Measurements from ENCODE around the gene ANKRD11. TPM values are rescaled to one million over a fixed set of nuclear protein-coding genes. Genes with fewer than 3 reads are reported as not detected.
"Not testable (repeated sequence)": the region's sequence is repeated elsewhere in the genome, so short reads cannot be mapped to it uniquely, and the experiment has no call there.

ANKRD11 gene
- total and polyA plus RNA-seq, 9 donors: 52.1 to 188 (median 109) TPM

DNA sequence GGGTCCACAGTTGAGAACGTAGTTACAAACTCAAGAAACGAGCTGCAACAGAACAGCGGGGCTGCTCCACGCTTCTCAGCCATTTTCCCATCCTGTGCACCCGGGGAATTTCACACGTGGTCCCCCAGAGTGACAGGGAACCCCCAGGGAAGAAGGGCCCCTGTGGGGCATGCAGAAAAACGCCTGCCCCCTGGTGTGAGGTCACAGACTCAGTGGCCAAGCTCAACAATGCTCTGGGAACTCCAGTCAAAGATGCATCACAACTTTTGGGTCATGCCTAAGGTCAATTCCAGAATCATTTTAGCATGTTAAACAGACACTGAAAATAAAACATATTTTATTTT is 157.5 kb downstream of the ANKRD11 start:
- peak in 1 of 5 donors; percentile 24 for DNase-seq
- intact Hi-C loops (cut with DNase I): loop anchor here in 3 of 4 donors (5.0 to 10.0 kb wide), 2 partner anchors 174 to 222 kb away; partner anchors contain the start of gene SPG7 (in 3 of the 3)

DNA sequence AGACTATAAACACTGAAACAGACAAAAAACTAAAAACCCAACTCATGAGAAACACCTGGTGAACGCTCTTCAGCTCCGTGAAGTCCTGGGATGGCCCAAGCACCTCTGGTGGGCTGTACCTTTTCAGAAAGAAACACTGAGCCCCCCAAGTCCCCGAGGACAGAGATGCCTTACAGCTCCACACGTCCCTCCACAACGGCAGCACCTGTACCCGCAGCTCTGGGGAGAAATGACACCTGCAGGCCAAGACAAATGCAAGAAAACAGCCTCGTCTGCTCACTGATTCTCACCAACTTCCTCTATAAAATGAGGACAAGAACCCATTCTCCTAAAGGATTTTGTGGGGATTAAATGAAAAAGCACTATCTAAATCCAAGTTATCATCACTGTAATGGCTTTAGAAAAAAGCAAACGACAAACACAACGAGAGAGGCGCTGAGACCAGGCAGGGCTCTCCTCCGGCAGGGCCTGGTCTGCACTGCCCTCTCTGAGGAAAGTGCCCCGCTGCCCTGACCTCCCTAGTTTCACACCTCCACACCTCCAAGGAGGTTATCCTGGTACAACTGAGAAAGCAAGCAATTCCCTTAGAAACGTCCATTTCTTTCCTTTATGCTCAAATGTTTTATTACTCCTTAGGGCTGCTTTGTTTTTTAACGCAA is 158.0 kb downstream of the ANKRD11 start:
- TF ChIP-seq, protein P1, sequence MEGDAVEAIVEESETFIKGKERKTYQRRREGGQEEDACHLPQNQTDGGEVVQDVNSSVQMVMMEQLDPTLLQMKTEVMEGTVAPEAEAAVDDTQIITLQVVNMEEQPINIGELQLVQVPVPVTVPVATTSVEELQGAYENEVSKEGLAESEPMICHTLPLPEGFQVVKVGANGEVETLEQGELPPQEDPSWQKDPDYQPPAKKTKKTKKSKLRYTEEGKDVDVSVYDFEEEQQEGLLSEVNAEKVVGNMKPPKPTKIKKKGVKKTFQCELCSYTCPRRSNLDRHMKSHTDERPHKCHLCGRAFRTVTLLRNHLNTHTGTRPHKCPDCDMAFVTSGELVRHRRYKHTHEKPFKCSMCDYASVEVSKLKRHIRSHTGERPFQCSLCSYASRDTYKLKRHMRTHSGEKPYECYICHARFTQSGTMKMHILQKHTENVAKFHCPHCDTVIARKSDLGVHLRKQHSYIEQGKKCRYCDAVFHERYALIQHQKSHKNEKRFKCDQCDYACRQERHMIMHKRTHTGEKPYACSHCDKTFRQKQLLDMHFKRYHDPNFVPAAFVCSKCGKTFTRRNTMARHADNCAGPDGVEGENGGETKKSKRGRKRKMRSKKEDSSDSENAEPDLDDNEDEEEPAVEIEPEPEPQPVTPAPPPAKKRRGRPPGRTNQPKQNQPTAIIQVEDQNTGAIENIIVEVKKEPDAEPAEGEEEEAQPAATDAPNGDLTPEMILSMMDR (IDR thresholded peaks at IDR 0.05): no peak
- intact Hi-C loops (cut with DNase I): loop anchor here in 3 of 4 donors (5.0 to 10.0 kb wide), 2 partner anchors 175 to 222 kb away; partner anchors contain the start of gene SPG7 (in 3 of the 3)
- peak overlapping the region in 1 of 2 donors; percentile 18 for H3K27ac ChIP-seq
- H3K9me3 ChIP-seq: no peaks in the 10 kb centered on the region
- WGBS, 3 donors: 55 to 68% (median 60%) methylated on average over 14 of the region's 14 CpGs
- no peaks in the 10 kb centered on the region for H3K27me3 ChIP-seq
- no peak overlapping the region for H3K4me3 ChIP-seq
- DNase-seq: peak in 1 of 5 donors; percentile 21
- no peaks in the 10 kb centered on the region for H3K36me3 ChIP-seq
- H3K4me1 ChIP-seq (ENCODE audit: insufficient read depth): peaks cover 23% of the 10 kb centered on the region

More for the DNA sequence above, 157.5 kb downstream of the ANKRD11 start:
- Histone ChIP-seq H3K4me1 (ENCODE audit: insufficient read depth) (peaks cover 23% of the 10 kb centered on the region), H3K9me3 (no peaks in the 10 kb centered on the region), H3K4me3 (no peak overlapping the region), H3K27me3 (no peaks in the 10 kb centered on the region), H3K27ac (no peak overlapping the region), H3K36me3 (no peaks in the 10 kb centered on the region)
- TF ChIP-seq POLR2A (IDR thresholded peaks at IDR 0.05): no peak
- TF ChIP-seq, protein P1 (IDR thresholded peaks at IDR 0.05): no peak
- no peak for TF ChIP-seq EP300 (IDR thresholded peaks at IDR 0.05)
- 55 to 60% (median 57%) methylated on average over 7 of the region's 7 CpGs for WGBS, 3 donors

DNA sequence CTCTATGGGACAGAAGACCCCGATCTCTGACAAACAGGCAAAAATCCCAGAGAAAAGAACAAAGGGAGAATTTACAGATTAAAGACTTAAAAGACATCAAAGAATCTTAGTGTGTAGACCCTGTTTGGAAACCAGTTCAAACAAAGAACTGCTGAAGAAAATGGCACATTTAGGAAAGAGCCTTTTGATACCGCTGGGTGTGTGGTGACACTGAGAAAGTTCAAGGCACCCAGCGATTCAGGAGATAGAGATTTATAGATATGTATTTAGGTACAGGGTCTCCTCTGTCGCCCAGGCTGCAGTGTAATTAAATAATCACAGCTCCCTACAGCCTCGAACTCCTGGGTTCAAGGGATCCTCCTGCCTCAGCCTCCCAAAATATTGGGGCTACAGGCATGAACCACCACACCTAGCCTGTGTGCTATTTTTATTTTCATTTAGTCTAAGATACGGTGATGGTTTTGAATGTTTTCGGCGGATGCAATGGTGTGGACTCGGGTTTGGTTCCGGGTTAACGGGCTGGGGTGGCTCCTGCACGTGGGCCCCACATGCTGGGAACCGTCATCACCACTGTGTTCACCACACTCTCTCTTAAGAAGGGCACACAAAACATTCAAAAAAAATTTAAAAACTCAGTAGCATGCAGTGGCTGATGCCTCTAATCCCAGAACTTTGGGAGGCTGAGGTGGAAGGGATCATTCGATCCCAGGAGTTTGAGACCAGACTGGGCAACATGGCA is 158.8 kb downstream of the ANKRD11 start:
- Histone ChIP-seq H3K4me1 (ENCODE audit: insufficient read depth) (peaks cover 27% of the 10 kb centered on the region), H3K36me3 (no peaks in the 10 kb centered on the region), H3K4me3 (no peak overlapping the region)

GRCh38 chr16:89330177-89330856 is 160.0 kb downstream of the ANKRD11 start:
- Histone ChIP-seq H3K27ac (no peak overlapping the region), H3K27me3 (no peaks in the 10 kb centered on the region), H3K4me1 (ENCODE audit: insufficient read depth) (peaks cover 32% of the 10 kb centered on the region), H3K9me3 (no peaks in the 10 kb centered on the region), H3K36me3 (no peaks in the 10 kb centered on the region), H3K4me3 (no peak overlapping the region)
- WGBS, 3 donors: 24 to 41% (median 26%) methylated on average over 24 to 25 of the region's 25 CpGs
- peak in 2 of 5 donors; percentile 43 to 48 for DNase-seq
- no peak for TF ChIP-seq EP300 (IDR thresholded peaks at IDR 0.05)
- TF ChIP-seq POLR2A (IDR thresholded peaks at IDR 0.05): no peak
- intact Hi-C loops (cut with DNase I): loop anchor here in 3 of 4 donors (5.0 to 10.0 kb wide), 2 partner anchors 177 to 224 kb away; partner anchors contain the start of gene SPG7 (in 3 of the 3)

More for the DNA sequence above, 158.8 kb downstream of the ANKRD11 start:
- intact Hi-C loops (cut with DNase I): loop anchor here in 3 of 4 donors (5.0 to 10.0 kb wide), 2 partner anchors 176 to 223 kb away; partner anchors contain the start of gene SPG7 (in 3 of the 3)
- Histone ChIP-seq H3K27ac (no peak overlapping the region), H3K9me3 (no peaks in the 10 kb centered on the region), H3K27me3 (no peaks in the 10 kb centered on the region)
- 86 to 93% (median 88%) methylated on average over 14 of the region's 14 CpGs for whole genome bisulfite sequencing, 3 donors
- TF ChIP-seq, protein P1 (IDR thresholded peaks at IDR 0.05): no peak
- TF ChIP-seq POLR2A (IDR thresholded peaks at IDR 0.05): no peak
- no peak for TF ChIP-seq EP300 (IDR thresholded peaks at IDR 0.05)
- DNase-seq: peak in 2 of 5 donors; percentile 15 to 16

DNA sequence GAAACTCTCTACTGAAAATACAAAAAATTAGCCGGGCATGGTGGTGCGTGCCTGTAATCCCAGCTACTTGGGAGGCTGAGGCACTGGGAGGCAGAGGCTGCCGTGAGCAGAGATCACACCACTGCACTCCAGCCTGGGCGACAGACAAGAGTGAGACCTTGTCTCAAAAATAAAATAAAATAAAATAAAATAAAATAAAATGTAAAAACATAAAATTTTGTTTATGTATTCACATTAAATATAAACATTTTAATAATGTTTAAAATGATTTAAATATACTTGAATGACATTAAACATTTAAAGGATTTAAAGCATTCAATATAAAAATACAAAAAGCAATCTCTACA is 160.6 kb downstream of the ANKRD11 start:
- WGBS, 3 donors: 93 to 97% (median 94%) methylated on average over 4 of the region's 4 CpGs
- H3K9me3 ChIP-seq, H3K36me3 ChIP-seq, H3K27me3 ChIP-seq, H3K27ac ChIP-seq, H3K4me3 ChIP-seq, DNase-seq: not testable (repeated sequence)
- H3K4me1 ChIP-seq (ENCODE audit: insufficient read depth): peaks cover 31% of the 10 kb centered on the region
- intact Hi-C loops (cut with DNase I): loop anchor here in 3 of 4 donors (5.0 to 10.0 kb wide), 2 partner anchors 177 to 225 kb away; partner anchors contain the start of gene SPG7 (in 3 of the 3)

DNA sequence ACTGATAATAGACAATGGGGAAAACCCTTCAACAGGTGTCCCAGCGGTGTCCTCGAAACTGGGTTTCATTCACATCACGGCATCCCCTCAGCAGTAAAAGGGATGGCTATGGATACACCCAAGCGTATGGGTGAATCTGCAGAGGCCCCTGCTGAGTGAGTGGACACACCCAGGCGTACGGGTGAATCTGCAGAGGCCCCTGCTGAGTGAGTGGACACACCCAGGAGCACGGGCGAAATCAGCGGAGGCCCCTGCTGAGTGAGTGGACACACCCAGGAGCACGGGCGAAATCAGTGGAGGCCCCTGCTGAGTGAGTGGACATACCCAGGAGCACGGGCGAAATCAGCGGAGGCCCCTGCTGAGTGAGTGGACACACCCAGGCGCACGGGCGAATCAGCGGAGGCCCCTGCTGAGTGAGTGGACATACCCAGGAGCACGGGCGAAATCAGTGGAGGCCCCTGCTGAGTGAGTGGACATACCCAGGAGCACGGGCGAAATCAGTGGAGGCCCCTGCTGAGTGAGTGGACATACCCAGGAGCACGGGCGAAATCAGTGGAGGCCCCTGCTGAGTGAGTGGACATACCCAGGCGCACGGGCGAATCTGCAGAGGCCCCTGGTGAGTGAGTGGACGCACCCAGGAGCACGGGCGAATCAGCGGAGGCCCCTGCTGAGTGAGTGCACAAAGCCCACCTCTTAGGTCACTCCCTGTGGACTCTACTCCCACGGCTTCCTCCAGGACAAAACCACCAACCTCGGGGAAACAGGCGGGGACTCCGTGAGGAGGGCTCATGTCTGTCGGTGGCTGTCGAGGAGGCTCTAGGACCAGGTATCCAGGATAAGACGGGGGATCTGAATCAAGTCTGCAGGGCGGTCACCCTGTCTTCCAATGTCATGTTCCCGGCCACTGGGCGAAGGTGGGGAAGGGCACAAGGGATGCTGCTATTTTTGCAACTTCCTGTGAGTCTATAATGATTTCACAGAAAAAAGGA is 161.7 kb downstream of the ANKRD11 start:
- intact Hi-C loops (cut with DNase I); H3K4me3 ChIP-seq; H3K9me3 ChIP-seq; H3K36me3 ChIP-seq; H3K27me3 ChIP-seq; H3K27ac ChIP-seq: not testable (repeated sequence)
- peak in 2 of 5 donors; percentile 23 to 32 for DNase-seq
- peaks cover 30% of the 10 kb centered on the region for H3K4me1 ChIP-seq (ENCODE audit: insufficient read depth)
- WGBS, 3 donors: 88% methylated on average over 39 to 41 of the region's 41 CpGs
